IPS-15b (cell line): ENCODE measurements around the gene EPB41L4A.
"Not testable (repeated sequence)": the region's sequence is repeated elsewhere in the genome, so short reads cannot be mapped to it uniquely, and the experiment has no call there.

Experiments used
- H3K27me3 ChIP-seq: one replicate; pipeline ENCODE4 v1.6.1; 2013; ENCODE audit warnings: low read length; ENCODE audit not compliant: control insufficient read depth, insufficient read depth
- H3K36me3 ChIP-seq: one replicate; pipeline ENCODE4 v1.6.1; 2013; ENCODE audit warnings: low read length; ENCODE audit not compliant: control insufficient read depth, insufficient read depth
- H3K4me1 ChIP-seq: one replicate; pipeline ENCODE4 v1.6.1; 2013; ENCODE audit warnings: mild to moderate bottlenecking, low read length; ENCODE audit not compliant: control insufficient read depth, insufficient read depth
- H3K4me3 ChIP-seq: one replicate; pipeline ENCODE4 v1.5.1; 2013; ENCODE audit warnings: low read depth, low read length
- H3K9ac ChIP-seq: one replicate; pipeline ENCODE4 v1.6.1; 2013; ENCODE audit warnings: low read depth, mild to moderate bottlenecking, low read length
- H3K9me3 ChIP-seq: one replicate; pipeline ENCODE4 v1.6.1; 2013; ENCODE audit warnings: mild to moderate bottlenecking, low read length; ENCODE audit not compliant: control insufficient read depth, insufficient read depth

The EPB41L4A gene

DNA sequence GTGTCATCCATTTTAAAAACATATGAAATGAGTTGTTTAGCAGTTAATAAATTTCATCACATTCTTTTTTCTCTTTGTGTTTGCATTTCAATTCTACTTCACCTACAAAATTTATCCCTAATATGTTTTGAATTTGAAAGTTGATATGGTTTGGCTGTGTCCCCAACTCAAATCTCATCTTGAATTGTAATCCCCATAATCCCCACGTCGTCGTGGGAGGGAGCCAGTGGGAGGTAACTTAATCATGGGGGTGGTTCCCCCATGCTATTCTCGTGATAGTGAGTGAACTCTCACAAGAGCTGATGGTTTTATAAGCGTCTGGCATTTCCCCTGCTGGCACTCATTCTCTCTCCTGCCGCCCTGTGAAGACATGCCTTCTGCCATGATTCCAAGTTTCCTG, 200.1 kb downstream of the EPB41L4A start:
- Histone ChIP-seq H3K27me3 (no peaks in the 10 kb centered on the region), H3K9ac (no peak overlapping the region), H3K4me1 (no peaks in the 10 kb centered on the region), H3K36me3 (no peaks in the 10 kb centered on the region), H3K9me3 (no peaks in the 10 kb centered on the region), H3K4me3 (no peak overlapping the region)

DNA sequence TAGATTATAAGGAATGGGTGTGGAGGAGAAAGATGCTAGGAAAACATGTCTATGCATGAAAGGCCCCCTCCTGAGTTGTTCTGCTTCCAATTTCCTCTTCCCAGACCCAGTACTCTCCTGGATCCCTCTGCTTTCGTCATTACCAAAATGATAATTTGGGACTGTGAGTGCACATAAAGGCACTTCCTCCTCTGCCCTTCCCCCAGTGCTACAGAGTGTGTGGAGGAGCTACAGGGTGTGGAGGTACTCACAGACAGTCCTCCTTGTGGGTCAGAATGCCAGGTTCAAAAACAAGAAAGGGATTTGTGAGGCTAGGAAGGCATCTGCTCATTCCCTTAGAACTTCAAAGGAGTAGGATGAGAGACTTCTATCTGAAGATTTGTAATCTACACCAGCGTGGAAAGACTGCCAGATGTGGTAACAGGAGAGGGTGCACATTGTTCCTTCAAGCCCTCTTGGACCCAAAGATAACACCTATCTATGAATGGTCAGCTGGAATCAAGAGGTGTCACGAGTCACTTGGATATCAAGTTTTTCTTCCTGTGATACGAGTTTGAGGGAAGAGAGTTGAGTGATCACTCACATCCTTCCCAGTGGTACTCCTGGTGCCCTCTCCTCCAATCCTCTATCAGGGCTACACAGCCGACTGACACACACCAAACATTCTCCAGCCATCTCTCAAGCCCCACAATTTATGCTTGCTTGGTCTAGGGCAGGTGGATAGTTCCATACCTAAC, 201.1 kb downstream of the EPB41L4A start:
- no peaks in the 10 kb centered on the region for H3K9me3 ChIP-seq
- H3K9ac ChIP-seq: no peak overlapping the region
- H3K4me1 ChIP-seq: no peaks in the 10 kb centered on the region
- no peaks in the 10 kb centered on the region for H3K27me3 ChIP-seq
- no peak overlapping the region for H3K4me3 ChIP-seq
- no peaks in the 10 kb centered on the region for H3K36me3 ChIP-seq

DNA sequence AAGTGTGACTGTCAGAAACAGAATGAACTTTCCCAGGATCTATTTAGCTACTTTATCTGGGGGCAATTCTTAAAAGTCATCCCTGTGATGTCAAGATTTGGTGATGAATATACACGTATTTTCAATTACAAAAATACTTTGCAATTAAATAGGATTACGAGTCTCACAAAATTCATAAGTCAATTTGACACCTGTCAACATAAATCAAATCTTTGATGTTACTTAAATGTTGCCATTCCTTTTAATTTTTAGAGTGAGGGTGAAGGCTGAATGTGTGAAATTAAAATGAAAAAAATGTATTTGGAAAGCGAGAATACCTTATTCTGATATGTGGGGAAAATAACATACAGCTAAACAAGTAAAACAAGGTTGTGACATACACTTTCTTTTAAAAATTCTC, 202.9 kb downstream of the EPB41L4A start:
- Histone ChIP-seq H3K9ac (no peak overlapping the region), H3K9me3 (no peaks in the 10 kb centered on the region), H3K4me1 (no peaks in the 10 kb centered on the region), H3K36me3 (no peaks in the 10 kb centered on the region), H3K27me3 (no peaks in the 10 kb centered on the region), H3K4me3 (no peak overlapping the region)

DNA sequence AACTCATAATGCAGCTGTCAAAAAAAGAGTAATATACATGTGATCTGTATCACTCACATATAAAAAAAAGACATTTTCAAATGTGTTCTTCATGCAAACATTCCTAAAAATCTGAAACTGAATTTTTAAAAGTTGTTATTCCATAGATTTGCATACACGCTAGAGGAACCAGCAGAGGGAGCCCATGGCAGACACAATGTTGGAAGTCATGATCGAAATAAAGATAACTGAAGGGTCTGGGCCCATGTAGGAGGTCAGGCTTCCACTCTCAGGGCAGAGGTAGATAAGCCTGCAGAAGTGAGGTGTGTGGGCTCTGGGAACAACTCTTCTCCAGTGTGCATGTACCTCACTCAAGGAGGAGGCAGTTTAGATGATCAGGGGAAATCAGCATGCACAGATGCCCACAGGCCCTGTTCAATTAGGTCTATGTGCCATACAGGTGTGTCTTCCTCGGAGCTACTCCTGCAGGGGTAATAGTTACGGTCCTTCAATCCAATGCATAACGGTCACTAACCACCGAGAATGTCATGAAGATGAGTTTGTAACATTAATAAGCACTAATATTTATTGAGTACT, 208.6 kb downstream of the EPB41L4A start:
- no peaks in the 10 kb centered on the region for H3K36me3 ChIP-seq
- H3K9me3 ChIP-seq: no peaks in the 10 kb centered on the region
- H3K4me1 ChIP-seq: no peaks in the 10 kb centered on the region
- H3K27me3 ChIP-seq: no peaks in the 10 kb centered on the region
- no peak overlapping the region for H3K4me3 ChIP-seq
- no peak overlapping the region for H3K9ac ChIP-seq

DNA sequence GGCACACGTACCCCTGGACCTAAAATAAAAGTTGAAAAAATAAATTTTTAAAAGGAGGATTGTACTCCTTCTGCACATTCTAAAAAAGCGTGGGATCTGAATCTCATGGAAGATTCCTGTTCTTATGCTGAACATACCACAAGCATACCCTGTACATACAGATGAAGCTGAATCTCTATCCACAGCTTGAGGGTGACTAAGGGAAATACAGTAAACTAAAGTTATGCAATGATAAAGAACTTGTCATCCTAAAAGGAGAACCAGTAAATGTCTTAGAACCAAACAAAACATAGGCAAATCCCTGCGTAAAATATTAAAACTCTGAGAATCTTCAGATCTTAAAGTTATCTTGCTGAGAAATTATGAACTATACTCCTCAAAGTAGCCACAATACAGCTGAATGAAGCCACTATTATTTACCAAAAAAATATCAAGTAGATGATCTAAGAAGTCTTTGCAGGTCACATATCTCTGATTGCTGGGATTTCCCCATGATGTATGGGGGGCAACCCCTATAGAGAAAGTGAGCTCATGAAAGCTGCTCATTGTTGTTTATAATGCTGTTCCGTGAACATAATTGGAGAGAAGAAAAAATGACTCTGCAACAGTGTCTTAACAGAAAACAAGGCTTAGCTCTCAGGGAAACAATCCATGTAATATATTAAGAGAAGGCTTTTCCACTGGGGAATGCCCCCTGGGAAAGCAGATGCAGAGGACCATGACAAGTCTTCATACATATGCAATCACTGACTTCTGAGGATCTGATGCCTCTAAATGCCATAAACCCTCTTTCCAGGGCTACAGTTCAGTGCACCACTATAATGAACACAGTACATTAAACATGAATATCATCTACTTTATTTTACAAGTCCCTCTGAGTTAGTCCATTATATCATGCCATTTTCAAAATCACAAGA, 210.1 kb downstream of the EPB41L4A start:
- no peak overlapping the region for H3K9ac ChIP-seq
- no peaks in the 10 kb centered on the region for H3K36me3 ChIP-seq
- H3K9me3 ChIP-seq: no peaks in the 10 kb centered on the region
- no peak overlapping the region for H3K4me3 ChIP-seq
- no peaks in the 10 kb centered on the region for H3K4me1 ChIP-seq
- H3K27me3 ChIP-seq: no peaks in the 10 kb centered on the region

DNA sequence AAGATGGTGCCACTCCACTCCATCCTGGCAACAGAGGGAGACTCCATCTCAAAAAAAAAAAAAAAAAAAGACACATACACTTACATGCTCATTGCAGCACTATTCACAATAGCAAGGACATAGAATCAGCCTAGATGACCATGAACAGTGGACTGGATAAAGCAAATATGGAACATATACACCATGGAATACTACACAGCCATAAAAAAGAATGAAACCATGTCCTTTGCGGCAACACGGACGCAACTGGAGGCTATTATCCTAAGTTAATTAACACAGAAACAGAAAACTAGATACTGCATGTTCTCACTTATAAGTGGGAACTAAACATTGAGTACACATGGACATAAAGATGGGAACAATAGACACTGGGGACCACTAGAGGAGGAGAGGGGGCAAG, 210.9 kb downstream of the EPB41L4A start:
- H3K27me3 ChIP-seq, H3K4me3 ChIP-seq, H3K9me3 ChIP-seq, H3K4me1 ChIP-seq, H3K9ac ChIP-seq, H3K36me3 ChIP-seq: not testable (repeated sequence)

DNA sequence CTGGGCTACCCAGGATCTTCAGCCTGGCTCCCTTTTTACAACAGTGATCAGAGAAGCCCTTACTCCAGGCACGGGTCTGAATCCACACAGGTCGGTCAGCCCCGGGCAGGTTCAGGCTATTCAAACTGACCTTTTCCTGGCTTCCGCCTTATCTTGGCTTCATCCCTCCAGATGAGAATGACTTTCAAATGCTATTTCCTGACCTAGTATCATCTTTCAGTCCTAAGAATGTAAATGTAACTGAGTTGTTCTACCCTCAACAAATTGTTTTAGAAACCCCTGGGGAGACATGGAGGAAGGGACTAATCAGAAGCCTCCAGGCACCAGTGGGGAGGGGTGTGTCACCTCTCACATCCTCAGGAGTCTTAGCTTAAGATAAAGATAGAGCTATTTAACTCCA, 213.2 kb downstream of the EPB41L4A start:
- H3K27me3 ChIP-seq: no peaks in the 10 kb centered on the region
- no peaks in the 10 kb centered on the region for H3K4me1 ChIP-seq
- no peaks in the 10 kb centered on the region for H3K9me3 ChIP-seq
- H3K9ac ChIP-seq: no peak overlapping the region
- no peaks in the 10 kb centered on the region for H3K36me3 ChIP-seq
- no peak overlapping the region for H3K4me3 ChIP-seq

DNA sequence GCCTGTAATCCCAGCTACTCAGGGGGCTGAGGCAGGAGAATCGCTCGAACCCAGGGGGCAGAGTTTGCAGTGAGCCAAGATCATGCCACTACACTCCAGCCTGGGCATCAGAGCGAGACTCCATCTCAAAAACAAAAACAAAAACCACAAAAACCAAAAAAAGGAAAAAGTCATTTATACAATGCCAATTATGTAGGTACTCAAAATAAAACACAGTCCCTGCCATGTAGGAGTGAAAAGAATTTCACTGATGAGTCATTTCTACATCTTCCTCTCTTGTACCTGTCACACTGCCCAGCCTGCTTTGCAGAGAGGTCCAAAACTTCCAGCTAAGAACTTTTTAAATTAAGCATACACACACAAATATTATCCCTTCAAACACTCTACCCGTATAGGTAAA, 215.8 kb downstream of the EPB41L4A start:
- Histone ChIP-seq H3K9me3 (no peaks in the 10 kb centered on the region), H3K36me3 (no peaks in the 10 kb centered on the region), H3K27me3 (no peaks in the 10 kb centered on the region), H3K4me1 (no peaks in the 10 kb centered on the region), H3K4me3 (no peak overlapping the region), H3K9ac (no peak overlapping the region)

DNA sequence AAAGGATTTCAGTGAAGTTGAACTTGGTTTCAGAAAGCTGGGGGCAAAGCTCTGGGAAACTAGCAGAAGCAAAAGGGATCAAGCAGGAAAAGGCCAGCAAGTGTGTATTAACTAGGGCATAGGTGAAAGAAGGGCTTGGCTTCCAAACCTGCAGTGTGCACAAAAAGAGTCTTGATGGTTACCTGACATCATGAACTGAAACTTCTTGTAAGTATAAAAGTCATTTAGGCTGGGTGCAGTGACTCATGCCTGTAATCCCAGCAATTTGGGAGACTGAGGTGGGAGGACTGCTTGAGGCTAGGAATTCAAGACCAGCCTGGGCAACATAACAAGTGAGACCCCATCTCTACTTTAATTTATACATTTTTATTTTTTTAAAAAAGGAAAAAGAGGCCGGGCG, 216.4 kb downstream of the EPB41L4A start:
- H3K9me3 ChIP-seq: no peaks in the 10 kb centered on the region
- H3K27me3 ChIP-seq: no peaks in the 10 kb centered on the region
- no peaks in the 10 kb centered on the region for H3K4me1 ChIP-seq
- no peaks in the 10 kb centered on the region for H3K36me3 ChIP-seq
- H3K9ac ChIP-seq: no peak overlapping the region
- no peak overlapping the region for H3K4me3 ChIP-seq

DNA sequence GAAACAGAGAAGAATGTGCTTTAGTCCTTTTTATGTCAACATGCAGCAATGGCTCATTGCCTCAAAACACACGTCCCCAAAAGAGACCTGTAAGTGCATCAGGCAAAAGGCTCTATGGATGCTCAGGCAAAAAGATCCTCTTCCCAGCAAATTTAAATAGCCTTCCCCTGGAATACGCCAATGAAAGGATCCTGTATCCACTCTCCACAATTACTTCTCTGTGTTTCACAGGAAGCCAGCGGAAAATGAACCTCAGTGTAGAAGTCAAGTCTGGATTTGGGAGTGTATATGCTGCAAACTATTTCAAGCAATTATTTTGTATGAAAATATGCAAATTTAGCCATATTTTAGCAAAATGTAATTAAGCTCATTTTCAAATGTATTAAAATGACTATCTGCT, 217.9 kb downstream of the EPB41L4A start:
- Histone ChIP-seq H3K4me1 (no peaks in the 10 kb centered on the region), H3K36me3 (no peaks in the 10 kb centered on the region), H3K9me3 (no peaks in the 10 kb centered on the region), H3K4me3 (no peak overlapping the region), H3K9ac (no peak overlapping the region), H3K27me3 (no peaks in the 10 kb centered on the region)

DNA sequence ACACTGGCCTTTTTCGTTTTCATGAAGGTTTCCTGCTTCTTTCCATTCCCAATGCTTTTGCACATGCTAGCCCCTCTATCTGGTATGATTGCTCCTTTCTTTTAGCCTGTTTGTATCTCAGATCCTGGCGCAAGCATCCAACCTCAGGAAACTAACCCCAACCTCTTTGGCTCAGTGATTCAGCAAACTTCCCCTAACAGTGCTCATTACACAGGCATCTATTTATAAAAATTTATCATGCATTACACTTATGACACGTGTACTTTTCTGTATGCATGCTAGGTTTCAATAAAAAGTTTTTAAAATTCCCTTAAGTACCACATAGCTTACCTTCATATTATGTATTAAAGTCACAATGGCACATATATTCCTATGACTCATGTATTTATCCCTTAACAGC, 218.9 kb downstream of the EPB41L4A start:
- Histone ChIP-seq H3K9me3 (no peaks in the 10 kb centered on the region), H3K9ac (no peak overlapping the region), H3K36me3 (no peaks in the 10 kb centered on the region), H3K4me3 (no peak overlapping the region), H3K27me3 (no peaks in the 10 kb centered on the region), H3K4me1 (no peaks in the 10 kb centered on the region)

DNA sequence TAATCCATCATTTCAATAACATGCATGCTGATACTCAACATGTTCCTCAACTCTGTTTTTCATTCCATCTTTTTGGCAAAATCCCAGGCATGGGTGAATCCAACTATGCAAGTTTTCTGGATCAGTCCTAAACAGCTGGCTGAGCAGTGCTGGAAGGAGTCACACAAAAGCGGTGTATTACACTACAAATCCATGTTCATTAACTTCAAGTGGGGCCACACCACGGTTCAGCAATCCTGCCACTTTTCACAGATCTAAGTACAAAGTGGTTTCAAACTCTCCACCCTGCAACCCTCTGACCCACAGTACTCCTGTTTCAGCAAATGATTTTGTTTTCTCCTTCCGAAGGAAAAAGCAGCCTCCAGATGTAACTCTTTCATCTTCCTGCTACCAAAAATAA, 222.5 kb downstream of the EPB41L4A start:
- Histone ChIP-seq H3K4me1 (no peaks in the 10 kb centered on the region), H3K9ac (no peak overlapping the region), H3K9me3 (no peaks in the 10 kb centered on the region), H3K4me3 (no peak overlapping the region), H3K27me3 (no peaks in the 10 kb centered on the region), H3K36me3 (no peaks in the 10 kb centered on the region)
